ENCODE results near the gene DEFB129.
"Not testable (repeated sequence)": the region's sequence is repeated elsewhere in the genome, so short reads cannot be mapped to it uniquely, and the experiment has no call there.

The DEFB129 gene

DNA sequence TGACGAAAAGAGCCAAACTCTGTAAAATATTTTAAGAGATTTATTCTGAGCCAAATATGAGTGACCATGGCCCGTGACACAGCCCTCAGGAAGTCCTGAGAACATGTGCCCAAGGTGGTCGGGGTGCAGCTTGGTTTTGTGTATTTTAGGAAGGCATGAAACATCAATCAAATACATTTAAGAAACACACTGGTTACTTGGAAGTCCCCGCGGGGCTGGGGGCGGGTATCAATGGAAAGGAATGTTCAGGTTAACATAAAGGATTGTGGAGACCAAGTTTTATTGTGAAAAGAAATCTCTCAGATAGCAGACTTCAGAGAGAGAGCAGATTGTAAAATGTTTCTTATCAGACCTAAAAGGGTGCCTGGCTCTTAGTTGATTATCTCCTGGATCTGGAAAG is 26.4 kb downstream of the DEFB129 start:
- DNase-seq (ENCODE audit: low spot score), result not testable (repeated sequence)

GRCh38 chr20:257419-257818 is 30.4 kb downstream of the DEFB129 start, which contains the start of gene DEFB132:
Gene DEFB132 (plus strand): TSS chr20:257724. CDS start chr20:257779, 55 bp downstream.
- no peak for DNase-seq (ENCODE audit: low spot score)

GRCh38 chr20:258269-258858 is 31.3 kb downstream of the DEFB129 start:
- DNase-seq (ENCODE audit: low spot score), result no peak

DNA sequence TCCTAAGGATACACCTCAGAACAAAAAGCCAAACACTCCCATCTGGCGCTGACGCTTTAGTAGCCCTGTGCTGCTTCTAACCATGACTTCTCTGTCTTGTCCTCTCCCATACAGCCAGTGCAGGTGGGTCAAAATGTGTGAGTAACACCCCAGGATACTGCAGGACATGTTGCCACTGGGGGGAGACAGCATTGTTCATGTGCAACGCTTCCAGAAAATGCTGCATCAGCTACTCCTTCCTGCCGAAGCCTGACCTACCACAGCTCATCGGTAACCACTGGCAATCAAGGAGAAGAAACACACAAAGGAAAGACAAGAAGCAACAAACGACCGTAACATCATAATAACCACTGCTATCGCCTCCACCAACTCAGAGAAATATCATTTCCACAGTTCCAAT is 31.9 kb downstream of the DEFB129 start:
- DNase-seq (ENCODE audit: low spot score), result peak; percentile 38

GRCh38 chr20:259981-260380 is 32.9 kb downstream of the DEFB129 start:
- DNase-seq (ENCODE audit: low spot score), result no peak

- DNase-seq (ENCODE audit: low spot score), result no peak
Measured at GRCh38 chr20:263701-264100, 36.6 kb downstream of the DEFB129 start.

GRCh38 chr20:266596-267562 is 39.8 kb downstream of the DEFB129 start:
- DNase-seq (ENCODE audit: low spot score), result peak; percentile 92

GRCh38 chr20:270517-270916 is 43.5 kb downstream of the DEFB129 start:
- DNase-seq (ENCODE audit: low spot score), result no peak

- no peak for DNase-seq (ENCODE audit: low spot score)
Measured at GRCh38 chr20:271069-271468, 44.0 kb downstream of the DEFB129 start.

GRCh38 chr20:271528-271927 is 44.5 kb downstream of the DEFB129 start:
- DNase-seq (ENCODE audit: low spot score), result no peak

GRCh38 chr20:272718-273117 is 45.7 kb downstream of the DEFB129 start:
- DNase-seq (ENCODE audit: low spot score), result no peak

DNA sequence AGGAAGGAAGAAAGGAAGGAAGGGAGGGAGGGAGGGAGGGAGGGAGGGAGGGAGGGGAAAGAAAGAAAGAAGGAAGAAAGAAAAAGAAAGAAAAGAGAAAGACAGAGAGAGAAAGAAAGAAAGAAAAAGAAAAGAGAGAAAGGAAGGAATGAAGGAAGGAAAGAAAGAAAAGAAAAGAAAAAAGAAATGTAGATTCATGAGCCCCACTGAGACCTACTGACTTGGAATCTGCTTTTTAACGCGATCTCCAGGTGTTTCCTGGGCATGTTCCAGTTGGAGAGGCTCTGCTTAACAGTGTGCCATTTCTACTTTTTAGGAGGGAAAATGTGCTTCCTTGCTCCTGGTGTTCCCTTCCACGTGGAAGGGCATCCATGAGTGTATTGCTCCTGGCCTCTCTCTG is 46.8 kb downstream of the DEFB129 start:
- no peak for DNase-seq (ENCODE audit: low spot score)

GRCh38 chr20:275791-276190 is 48.7 kb downstream of the DEFB129 start:
- DNase-seq (ENCODE audit: low spot score), result no peak

- no peak for DNase-seq (ENCODE audit: low spot score)
Measured at GRCh38 chr20:276620-277495, 49.8 kb downstream of the DEFB129 start.

GRCh38 chr20:277496-277781 is 50.4 kb downstream of the DEFB129 start:
- no peak for DNase-seq (ENCODE audit: low spot score)

GRCh38 chr20:278181-278580 is 51.1 kb downstream of the DEFB129 start:
- DNase-seq (ENCODE audit: low spot score), result no peak

GRCh38 chr20:278607-279571 is 51.8 kb downstream of the DEFB129 start:
- peak; percentile 49 for DNase-seq (ENCODE audit: low spot score)

All from AG20443 (cell line).